Stimulated activated CD4-positive, alpha-beta T cell treated with anti-CD3 and anti-CD28 coated beads, Interleukin-2, amount 100 ng/mL, for 4 hours (primary cell): ENCODE measurements around the gene MBTPS1.

Experiments used
- DNase-seq: peaks from one replicate; pipeline ENCODE4 v3.0.0-alpha.2; 2020; ENCODE audit warnings: low read depth

The MBTPS1 gene

GRCh38 chr16:84074721-84075120 lies 42.0 kb downstream of the MBTPS1 start:
- no peak for DNase-seq

GRCh38 chr16:84072014-84072413 lies 44.7 kb downstream of the MBTPS1 start:
- DNase-seq, result no peak

GRCh38 chr16:84071121-84071520 lies 45.6 kb downstream of the MBTPS1 start:
- DNase-seq, result no peak

- DNase-seq, result no peak
These were observed 47.2 kb downstream of the MBTPS1 start for GRCh38 chr16:84069540-84069939.

DNA sequence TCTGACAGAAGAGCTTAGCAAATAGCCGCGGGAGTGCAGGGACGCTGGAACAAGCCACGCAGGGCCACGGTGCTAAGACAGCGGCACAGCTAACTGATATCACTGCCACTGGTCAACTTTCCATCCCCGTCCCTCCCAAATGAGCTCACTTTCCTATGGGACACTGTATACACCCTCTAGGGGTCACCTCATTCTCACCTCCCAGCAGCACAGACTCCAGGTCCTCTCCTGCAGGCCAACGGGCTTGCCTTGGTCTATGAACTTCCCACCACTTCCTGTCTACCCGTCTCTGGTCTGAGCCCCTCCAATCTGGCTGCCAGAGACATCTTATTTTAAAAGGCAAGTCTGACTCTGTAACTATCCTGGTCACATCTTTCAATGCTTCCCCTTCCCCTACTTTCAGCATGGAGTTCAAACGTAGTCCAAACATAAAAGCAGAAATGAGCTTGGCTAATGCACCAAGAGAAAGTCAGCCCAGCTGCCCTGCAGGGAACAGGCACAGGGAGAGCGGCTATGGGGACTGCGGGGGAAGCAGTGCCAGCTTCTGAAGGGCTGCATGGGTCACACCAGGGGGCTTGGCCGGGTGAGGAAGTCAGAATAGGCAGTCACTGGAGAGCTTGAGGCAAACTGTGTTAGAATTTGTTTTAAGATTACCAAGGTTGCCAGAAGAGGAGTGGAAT lies 47.8 kb downstream of the MBTPS1 start:
- no peak for DNase-seq

DNA sequence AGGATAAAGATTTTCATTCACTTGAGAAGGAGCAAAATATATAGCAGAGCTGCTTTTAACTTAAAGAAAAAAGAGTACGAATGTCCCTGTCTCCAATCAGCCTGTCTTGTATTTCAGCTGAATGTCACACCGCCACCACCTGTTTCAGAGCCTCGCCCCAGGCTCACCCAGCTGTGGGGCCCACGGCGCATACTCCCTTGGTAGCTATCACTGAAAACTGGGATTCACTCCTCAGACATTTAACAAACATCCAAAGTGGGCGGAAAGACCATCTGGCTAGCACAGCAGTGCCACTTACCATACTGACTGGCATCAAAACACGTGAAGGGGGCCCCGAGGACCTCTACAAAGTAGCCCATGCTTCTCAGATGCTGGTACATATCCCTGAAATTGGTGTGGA lies 48.7 kb downstream of the MBTPS1 start:
- no peak for DNase-seq

- no peak for DNase-seq
These were observed 49.1 kb downstream of the MBTPS1 start for GRCh38 chr16:84067640-84068039.

GRCh38 chr16:84065536-84066132 lies 51.1 kb downstream of the MBTPS1 start:
- no peak for DNase-seq

- DNase-seq, result no peak
These were observed 52.8 kb downstream of the MBTPS1 start for GRCh38 chr16:84063980-84064379.

DNA sequence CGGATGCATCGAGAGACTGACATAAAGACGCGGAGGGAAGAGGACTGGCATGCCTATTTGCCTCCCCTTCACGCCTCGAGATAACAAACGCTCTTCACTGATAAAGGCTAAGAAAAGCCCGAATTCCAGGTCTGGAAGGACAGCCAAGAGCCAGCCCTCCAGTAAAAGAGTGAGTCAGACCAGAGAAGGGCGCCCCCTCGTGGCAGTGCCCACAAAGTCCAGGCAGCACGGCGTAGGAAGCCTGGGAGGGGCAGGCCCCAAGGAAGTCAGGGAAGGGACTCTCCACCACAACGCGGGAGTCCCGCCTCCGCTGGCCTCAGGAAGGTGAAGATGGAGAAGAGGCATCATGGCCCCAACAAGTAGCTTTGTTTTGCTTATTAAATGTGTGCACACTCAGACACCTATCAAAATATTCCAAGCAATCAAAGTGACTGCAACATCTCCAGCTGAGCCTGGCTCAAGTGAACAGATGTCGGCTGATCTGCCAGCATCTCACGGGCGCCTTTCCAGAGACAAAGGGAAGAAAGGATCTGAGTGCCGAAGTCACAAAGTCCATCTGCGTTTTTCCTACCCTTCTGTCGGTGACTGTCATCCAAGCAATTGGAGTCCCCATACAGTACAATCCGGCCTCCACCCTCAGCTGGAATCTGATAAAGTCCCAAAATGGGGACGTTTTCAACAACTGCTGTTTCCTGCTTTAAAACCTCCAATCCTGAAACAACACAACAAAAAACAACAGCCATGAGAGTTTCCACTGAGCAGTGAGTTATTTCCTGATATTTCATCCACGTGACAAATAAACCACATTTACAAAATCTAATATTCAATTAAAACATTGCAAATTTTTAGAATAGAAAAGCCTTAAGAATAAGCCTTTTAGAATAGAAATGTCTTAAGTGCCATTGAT lies 53.8 kb downstream of the MBTPS1 start:
- DNase-seq, result peak; percentile 15

DNA sequence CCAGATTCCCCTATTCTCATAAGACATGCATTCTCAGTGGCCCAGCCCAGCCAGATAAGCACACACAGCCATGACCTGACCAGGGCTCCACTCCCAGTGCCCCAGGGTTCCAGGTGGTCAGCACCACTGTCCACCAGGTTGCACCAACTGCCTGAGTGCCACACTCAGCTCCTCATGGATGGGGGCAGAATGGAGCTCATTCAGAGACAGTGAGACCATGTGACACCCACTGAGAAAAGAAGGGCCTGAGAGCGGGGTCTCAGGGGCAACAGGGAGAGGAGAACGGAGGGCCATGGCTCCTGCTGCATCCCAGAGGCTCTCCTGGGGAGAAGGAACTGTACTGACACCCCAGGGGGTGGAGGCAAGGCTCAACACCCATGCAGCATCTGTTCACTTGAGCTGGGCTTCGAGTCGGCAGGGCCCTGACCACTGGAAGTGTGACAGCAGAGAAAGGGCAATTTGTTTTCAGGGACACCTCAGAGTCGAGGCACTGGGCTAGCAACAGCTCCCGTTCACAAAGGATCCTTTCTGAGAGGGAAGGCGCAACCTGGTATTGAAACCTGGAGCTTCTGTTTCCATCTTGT lies 55.4 kb downstream of the MBTPS1 start:
- no peak for DNase-seq

DNA sequence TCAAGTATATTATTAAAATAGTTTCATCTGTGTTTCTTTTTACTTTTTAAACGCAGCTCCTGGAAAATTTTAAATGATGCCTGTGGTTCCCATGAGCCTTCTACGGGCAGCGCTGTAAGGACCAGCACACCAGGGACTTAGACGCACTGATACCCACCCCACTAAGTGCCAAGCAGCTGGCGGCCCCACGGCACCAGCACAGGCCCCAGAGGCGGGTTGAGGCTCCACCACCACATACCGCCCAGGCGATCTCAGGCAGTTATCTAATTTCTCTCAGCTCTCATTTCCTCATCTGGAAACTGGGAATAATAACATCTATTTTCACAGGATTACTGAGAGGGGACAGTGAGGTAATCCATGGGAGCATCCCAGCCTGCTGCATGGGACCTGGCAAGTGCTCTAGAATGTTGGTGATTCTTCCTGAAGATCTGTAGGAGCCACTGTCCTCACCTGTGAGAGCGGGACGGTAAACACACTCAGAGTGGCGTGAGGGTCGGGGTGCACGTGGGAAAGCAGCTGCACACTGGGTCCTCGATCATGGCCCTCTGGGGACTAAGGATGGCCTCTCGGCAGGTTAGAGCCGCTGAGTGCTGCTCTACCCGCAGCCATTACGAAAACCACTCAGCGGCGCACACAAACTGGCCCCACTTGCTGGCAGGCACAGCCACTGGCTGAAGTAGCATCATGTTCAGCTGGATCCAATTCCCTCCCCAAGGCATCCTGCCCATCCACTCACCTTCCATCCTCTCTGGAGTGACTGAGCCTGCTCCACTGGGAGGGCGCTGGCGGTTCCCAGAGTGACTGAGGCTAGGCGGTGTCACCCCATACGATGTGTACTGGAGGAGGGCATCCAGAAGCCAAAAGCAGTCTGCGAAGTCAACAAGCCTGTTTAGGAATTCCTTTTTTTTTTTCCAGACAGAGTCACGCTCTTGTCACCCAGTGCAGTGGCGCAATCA lies 56.5 kb downstream of the MBTPS1 start:
- no peak for DNase-seq

DNA sequence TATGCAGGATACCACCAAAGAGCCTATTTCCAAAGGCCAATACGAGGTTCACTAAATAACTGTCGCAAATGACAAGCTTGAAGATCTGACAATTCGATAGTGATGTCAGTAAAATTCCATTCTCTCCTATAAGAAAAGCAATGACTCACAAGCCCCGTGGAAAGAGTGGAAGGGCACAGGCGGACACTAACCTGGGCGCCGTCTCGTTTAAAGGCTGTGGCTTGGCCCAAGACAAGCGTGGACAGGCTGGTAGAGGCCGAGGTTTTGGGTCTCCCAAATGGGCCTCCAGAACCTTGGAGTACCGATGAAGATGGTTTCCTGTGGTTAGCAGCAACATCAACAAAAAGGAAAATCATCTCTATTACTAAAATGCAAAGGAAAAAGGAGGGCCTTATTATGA lies 57.6 kb downstream of the MBTPS1 start:
- no peak for DNase-seq

DNA sequence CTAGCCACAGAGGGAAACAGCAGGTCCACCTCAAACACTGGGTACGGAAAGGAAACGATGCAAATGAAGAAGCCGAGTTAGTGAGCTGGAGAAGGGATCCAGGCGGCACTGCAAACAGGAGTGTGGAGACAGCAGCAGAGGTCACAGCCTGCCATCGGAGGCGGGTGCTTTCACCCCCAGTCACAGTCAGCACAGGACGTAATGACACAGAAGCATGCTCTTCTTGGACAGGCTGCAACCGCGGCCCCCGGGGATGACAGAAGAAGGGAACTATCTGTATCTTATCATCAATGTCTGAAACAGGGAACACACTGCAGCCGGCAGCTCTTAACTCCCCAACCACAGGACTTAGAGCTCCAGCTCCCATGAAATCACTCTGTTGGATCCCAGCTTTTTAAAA lies 58.1 kb downstream of the MBTPS1 start:
- no peak for DNase-seq

DNA sequence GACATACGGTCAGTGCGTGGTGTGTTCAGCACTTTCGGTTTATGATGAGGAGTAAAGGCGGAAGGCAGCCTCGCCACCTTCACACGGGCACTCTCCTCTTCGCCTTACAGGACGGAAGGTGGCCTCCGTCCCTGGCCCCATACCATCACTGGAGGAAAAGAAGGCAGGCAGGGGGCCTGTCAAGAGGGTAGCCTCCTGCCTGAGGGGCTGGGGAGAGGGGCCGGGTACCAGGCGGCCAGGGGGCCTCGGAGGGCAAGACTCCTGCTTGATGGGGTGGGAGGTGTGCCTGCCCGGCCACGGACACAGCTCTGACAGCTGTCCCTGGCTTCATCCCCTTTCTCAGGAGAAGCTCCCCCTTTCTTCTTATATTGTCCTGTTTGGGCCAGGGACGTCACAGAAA lies 58.5 kb downstream of the MBTPS1 start:
- no peak for DNase-seq

DNA sequence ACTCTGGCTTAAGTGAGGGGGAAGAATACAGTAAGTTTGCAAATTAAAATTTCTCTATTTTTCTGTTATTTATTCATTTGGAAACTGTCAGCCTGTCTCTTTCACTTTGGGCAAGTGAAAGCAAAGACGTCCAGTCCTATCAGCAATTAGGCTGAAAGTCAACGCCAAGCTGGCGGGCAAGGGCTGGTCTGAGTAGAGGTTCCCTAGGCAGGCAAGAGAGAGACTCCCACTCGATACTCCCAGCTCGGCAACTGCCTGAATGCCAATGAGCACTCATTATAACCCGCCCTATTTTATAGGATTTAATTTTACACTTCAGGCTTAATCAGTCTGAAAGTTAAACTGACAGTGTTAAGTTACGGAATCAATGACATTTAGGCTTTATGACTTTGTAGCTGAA lies 59.8 kb downstream of the MBTPS1 start:
- DNase-seq, result no peak

GRCh38 chr16:84055801-84056634 lies 60.7 kb downstream of the MBTPS1 start:
- no peak for DNase-seq

- DNase-seq, result no peak
These were observed 61.4 kb downstream of the MBTPS1 start for GRCh38 chr16:84055366-84055765.

DNA sequence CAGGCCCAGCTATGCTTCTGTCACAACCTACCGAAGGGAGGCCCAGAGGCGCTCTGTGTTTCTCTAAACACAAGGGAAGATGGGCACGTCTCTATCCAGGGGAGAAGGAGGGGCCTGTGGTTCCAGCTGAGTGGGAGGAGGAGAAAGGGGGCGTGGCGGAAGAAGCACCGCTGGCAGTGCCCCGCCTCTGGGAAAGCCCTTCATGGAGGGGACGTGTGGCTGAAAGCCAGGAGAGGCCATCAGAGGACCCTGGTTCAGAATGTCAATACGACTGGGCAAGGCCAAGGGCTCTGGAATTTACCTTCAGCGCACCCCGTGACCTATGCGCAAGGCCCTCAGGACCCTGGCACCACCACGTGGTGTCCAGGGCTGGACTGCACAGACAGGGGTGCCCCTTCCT lies 61.8 kb downstream of the MBTPS1 start:
- DNase-seq, result no peak

DNA sequence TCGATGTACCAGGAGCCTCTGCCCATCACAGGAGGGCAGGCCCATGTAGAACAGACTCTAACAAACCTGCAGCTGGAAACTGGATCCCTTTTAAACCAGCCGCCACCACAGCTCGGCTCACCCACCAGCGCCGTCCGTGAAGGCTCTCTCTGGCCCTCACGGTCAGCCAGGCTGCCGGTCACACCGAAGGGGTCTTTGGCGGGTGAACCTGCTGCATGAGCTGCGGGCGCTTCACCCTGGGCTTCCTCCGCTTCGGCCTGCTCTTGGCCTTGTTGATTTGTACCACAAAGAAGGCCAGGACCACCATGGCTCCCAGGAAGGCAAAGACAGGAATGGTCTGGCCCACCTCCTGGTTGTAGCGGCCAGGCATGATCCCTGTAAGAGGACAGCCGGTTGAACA lies 62.5 kb downstream of the MBTPS1 start:
- no peak for DNase-seq

DNA sequence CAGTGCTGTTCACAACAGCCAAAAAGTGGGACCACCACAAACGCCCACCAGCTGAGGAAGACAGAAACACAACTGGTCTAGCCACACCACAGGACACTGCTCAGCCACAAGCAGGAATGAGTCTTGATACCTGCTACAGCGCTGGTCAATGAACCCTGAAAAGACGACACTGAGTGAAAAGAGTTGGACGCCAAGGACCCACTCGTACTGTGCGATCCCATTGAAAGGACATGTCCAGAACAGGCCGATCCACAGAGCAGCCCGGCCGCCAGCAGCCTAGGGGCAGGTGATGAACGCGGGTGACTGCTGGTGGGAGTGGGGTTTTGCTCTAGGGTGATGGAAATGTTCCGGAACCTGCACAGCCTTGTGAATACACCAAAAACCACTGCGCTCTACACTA lies 63.5 kb downstream of the MBTPS1 start:
- DNase-seq, result no peak
